Stimulated activated memory B cell treated with anti-CD40 and anti-IgM and Interleukin-4, amounts not matched to agents 10 μg/mL and 1 μg/mL and 100 μg/mL, for 72 hours (primary cell): ENCODE results near the gene CELF4.
"Not testable (repeated sequence)": the region's sequence is repeated elsewhere in the genome, so short reads cannot be mapped to it uniquely, and the experiment has no call there.

Source experiments
- ATAC-seq: fragments of 150-1000 bp; cut with Tn5 transposase; 2 replicates; pipeline ENCODE4 v1.10.0; 2021
- H3K27ac Mint-ChIP-seq: one replicate; pipeline ENCODE4 v1.8.0; 2022; ENCODE audit warnings: mild to moderate bottlenecking, mixed read lengths
- H3K27me3 Mint-ChIP-seq: one replicate; pipeline ENCODE4 v1.8.0; 2022; ENCODE audit warnings: mixed read lengths
- H3K36me3 Mint-ChIP-seq: one replicate; pipeline ENCODE4 v1.8.0; 2022; ENCODE audit warnings: mixed read lengths
- H3K4me1 Mint-ChIP-seq: one replicate; pipeline ENCODE4 v1.8.0; 2022; ENCODE audit warnings: mixed read lengths
- H3K4me3 Mint-ChIP-seq: one replicate; pipeline ENCODE4 v1.8.0; 2022; ENCODE audit warnings: mild to moderate bottlenecking, moderate library complexity, mixed read lengths
- H3K9me3 Mint-ChIP-seq: one replicate; pipeline ENCODE4 v1.8.0; 2022; ENCODE audit warnings: mixed read lengths

The CELF4 gene

GRCh38 chr18:37375181-37375580 is 190.4 kb downstream of the CELF4 start:
- Mint-ChIP-seq H3K4me1 (no peaks in the 10 kb centered on the region), H3K4me3 (no peak overlapping the region), H3K36me3 (no peaks in the 10 kb centered on the region), H3K9me3 (peaks cover under 1% of the 10 kb centered on the region), H3K27me3 (peaks cover 19% of the 10 kb centered on the region), H3K27ac (no peak overlapping the region)
- no peak for ATAC-seq

- ATAC-seq = no peak
- Mint-ChIP-seq H3K4me1 (no peaks in the 10 kb centered on the region), H3K27ac (no peak overlapping the region), H3K9me3 (no peaks in the 10 kb centered on the region), H3K27me3 (peaks cover 19% of the 10 kb centered on the region), H3K36me3 (no peaks in the 10 kb centered on the region), H3K4me3 (no peak overlapping the region)
These were observed 197.3 kb downstream of the CELF4 start for GRCh38 chr18:37368110-37368954.

DNA sequence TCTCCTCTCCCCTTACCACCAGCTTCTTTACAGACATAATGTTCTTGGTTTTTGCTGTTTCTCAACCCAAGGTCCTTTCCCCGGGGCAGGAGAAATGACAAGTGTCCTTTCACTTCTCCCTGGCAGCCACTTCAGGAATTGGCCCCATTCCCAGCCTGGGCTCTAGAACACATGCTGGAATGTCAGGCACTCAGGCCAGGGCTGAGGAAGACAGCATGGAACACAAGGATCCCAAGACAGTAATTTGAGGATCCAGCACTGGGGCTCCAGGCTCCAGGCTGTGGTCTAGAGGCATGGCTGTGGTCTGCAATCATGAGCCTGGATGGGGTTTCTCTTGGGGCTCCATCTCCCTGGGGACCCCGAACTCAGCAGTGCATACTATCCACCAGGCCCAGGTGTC is 201.4 kb downstream of the CELF4 start:
- H3K36me3 Mint-ChIP-seq = no peaks in the 10 kb centered on the region
- ATAC-seq = no peak
- peaks cover 26% of the 10 kb centered on the region for H3K27me3 Mint-ChIP-seq
- no peak overlapping the region for H3K27ac Mint-ChIP-seq
- H3K9me3 Mint-ChIP-seq = no peaks in the 10 kb centered on the region
- H3K4me1 Mint-ChIP-seq = no peaks in the 10 kb centered on the region
- no peak overlapping the region for H3K4me3 Mint-ChIP-seq

DNA sequence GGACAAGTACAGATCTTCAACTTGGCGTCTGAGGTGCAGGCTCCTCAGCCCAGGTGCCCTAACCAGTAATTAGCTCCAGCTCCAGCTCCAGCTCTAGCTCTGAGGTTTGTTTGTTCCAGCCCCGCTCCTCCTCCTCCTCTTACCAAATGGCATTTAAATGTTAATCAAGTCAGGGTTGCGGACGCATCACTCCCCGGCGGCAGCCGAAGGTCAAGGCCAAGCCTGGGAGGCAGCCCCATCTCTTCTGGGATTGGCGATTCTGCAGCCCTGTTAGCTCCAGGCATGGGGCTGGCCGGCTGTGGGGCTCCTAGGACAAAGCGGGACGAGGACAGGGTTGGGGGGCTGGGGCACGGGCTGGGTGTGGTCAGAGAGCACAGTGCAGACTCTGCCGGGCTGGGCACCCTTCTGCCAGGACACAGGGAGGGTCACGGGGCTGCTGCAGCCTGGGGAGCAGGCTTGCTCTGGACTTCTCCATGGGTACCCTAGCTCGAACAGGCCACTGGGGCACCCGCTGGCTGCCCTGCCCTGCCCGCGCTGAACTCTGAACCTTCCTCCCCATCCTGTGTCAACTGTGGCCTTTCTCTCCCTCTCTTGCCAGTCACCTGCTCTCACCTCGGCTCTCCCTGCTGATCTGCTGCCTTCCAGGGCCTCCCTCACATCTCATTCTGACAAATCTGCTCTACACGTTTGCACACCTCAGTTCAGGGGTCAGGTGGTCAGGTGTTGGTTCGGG is 203.3 kb downstream of the CELF4 start:
- no peaks in the 10 kb centered on the region for H3K4me1 Mint-ChIP-seq
- H3K36me3 Mint-ChIP-seq = no peaks in the 10 kb centered on the region
- H3K9me3 Mint-ChIP-seq = no peaks in the 10 kb centered on the region
- no peak overlapping the region for H3K27ac Mint-ChIP-seq
- no peak overlapping the region for H3K4me3 Mint-ChIP-seq
- no peak for ATAC-seq
- H3K27me3 Mint-ChIP-seq = peaks cover 14% of the 10 kb centered on the region

DNA sequence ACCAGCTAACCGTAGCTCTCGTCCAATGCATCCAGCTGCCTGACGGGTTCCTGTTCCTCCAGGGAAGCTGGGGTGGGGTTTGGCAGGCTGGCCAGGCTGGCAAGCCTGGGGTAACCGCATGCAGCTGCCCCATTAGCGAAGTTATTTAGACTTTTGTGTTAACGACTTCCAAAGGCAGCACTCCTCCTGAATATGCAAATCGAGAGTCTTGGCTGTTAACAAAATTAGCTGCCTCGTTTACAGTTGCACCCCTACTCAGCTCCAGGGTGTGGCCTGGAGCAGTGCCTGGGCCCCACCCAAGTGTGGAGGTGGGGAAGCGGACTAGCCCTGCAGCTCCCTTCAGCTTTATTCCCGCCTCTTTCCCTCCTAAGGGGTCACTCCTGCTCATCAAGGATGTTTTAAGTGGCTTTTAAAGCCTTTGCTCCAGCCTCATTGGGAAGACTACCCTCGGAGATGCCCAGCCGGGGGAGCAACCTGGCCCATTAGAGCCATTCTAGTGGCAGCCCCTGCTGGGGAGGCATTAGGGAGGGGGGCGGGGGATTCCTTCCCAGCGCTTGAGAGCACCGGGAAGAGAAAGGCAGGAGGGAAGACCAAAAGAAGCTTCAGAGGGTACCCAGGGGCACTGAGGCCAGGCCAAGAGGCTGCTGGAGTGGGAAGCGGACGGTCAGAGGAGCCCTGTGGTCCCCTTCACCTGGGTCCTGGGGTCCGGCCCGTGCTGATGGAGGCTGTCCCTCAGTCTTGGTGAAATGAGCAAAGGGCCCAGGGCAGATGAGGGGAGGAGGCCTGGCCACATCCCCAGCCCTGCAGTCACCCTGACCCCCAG is 204.1 kb downstream of the CELF4 start:
- no peak for ATAC-seq
- H3K36me3 Mint-ChIP-seq = no peaks in the 10 kb centered on the region
- H3K27me3 Mint-ChIP-seq = peaks cover 14% of the 10 kb centered on the region
- H3K9me3 Mint-ChIP-seq = no peaks in the 10 kb centered on the region
- no peak overlapping the region for H3K27ac Mint-ChIP-seq
- no peaks in the 10 kb centered on the region for H3K4me1 Mint-ChIP-seq
- H3K4me3 Mint-ChIP-seq = no peak overlapping the region

DNA sequence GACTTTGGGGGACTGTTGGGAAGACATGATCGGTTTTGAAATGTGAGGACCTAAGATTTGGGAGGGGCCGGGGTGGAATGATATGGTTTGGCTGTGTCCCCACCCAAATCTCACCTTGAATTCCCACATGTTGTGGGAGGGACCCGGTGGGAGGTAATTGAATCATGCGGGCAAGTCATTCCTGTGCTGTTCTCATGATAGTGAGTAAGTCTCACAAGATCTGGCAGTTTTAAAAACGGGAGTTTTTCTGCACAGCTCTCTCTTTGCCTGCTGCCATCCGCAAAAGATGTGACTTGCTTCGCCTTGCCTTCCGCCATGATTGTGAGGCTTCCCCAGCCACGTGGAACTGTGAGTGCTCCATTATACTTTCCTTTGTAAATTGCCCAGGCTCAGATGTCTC is 207.5 kb downstream of the CELF4 start:
- not testable (repeated sequence) for H3K4me1 Mint-ChIP-seq, ATAC-seq, H3K4me3 Mint-ChIP-seq, H3K36me3 Mint-ChIP-seq, H3K9me3 Mint-ChIP-seq, H3K27ac Mint-ChIP-seq
- H3K27me3 Mint-ChIP-seq = peaks cover 13% of the 10 kb centered on the region

DNA sequence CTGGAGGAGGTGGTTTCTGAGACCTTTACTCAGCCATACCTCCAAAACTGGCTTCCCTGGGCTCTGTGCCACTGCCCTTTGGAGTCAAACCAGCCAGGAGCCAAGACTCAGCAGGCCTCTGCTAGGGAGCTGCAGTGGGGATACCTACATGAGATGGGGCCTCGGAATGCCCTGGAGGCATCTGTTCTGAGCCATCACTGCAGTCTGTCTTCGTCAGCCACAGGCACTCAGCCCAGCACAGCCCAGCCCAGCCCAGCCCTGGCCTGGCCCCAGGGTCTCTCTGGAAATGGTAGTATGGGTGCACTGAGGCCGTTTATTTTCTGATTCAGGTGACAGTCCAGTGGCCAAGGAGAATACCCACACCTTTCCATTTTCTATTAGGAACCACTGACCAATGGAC is 209.8 kb downstream of the CELF4 start:
- no peak overlapping the region for H3K4me3 Mint-ChIP-seq
- no peaks in the 10 kb centered on the region for H3K27me3 Mint-ChIP-seq
- no peak overlapping the region for H3K27ac Mint-ChIP-seq
- H3K4me1 Mint-ChIP-seq = no peaks in the 10 kb centered on the region
- H3K36me3 Mint-ChIP-seq = no peaks in the 10 kb centered on the region
- no peaks in the 10 kb centered on the region for H3K9me3 Mint-ChIP-seq
- no peak for ATAC-seq

DNA sequence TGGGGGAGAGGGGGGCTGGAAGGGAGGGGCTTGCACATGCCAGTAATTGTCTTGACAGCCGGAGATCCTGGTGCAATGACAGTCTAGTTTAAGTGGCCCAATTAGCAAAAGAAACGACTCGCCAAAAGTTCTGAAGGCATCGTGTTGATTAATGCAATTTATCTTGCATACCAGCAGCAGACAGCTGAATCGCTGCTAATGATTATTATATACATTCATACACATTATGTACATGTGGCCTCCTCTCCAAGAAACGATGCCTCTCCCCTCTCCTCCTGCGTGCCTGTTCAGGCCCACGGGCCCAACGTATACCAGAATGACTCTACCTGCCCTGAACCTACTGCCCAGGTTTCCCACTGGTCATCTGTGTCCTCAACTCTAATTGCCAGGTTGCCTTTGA is 214.5 kb downstream of the CELF4 start:
- H3K27ac Mint-ChIP-seq = no peak overlapping the region
- no peaks in the 10 kb centered on the region for H3K9me3 Mint-ChIP-seq
- no peak for ATAC-seq
- H3K4me3 Mint-ChIP-seq = no peak overlapping the region
- no peaks in the 10 kb centered on the region for H3K4me1 Mint-ChIP-seq
- peaks cover 37% of the 10 kb centered on the region for H3K27me3 Mint-ChIP-seq
- H3K36me3 Mint-ChIP-seq = no peaks in the 10 kb centered on the region

DNA sequence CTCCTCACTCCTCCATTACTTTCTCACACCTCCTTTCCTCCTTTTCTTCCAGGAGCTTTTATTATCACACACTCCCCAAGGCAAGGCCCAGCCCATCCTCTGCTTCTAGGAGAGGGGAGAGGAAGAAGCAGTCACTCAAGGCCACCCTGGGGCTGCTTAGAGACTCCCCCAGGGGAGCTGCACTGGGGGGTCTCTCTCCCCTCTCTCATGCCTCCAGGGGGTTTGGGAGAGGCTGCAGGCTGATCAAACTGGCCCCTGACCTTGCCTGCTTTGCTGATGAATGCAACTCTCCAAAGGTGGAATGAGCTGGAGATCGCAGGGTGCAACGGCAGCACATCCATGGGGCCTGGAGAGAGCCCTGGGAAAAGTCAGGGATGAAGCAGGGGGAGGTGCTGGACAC is 216.9 kb downstream of the CELF4 start:
- Mint-ChIP-seq H3K27ac (no peak overlapping the region), H3K36me3 (no peaks in the 10 kb centered on the region), H3K9me3 (no peaks in the 10 kb centered on the region), H3K27me3 (peaks cover 50% of the 10 kb centered on the region), H3K4me1 (no peaks in the 10 kb centered on the region), H3K4me3 (no peak overlapping the region)
- no peak for ATAC-seq

GRCh38 chr18:37346048-37346447 is 219.6 kb downstream of the CELF4 start:
- Mint-ChIP-seq H3K27me3 (peaks cover 54% of the 10 kb centered on the region), H3K27ac (no peak overlapping the region), H3K4me3 (no peak overlapping the region), H3K36me3 (no peaks in the 10 kb centered on the region), H3K9me3 (no peaks in the 10 kb centered on the region), H3K4me1 (no peaks in the 10 kb centered on the region)
- no peak for ATAC-seq

DNA sequence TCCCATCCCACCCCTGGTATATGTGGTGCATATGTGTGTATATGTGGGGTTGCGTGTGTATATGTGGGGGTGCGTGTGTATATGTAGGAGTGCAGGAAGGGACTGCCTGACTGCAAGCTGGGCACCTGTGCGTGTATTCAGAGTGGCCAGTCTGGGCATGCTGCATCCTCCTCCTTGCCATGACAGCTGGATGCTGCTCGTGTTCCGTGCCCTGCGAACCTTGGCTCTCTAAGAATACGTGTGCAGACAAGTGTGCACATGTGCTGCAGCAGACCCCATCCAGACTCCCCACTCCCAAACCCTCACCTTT is 222.1 kb downstream of the CELF4 start:
- Mint-ChIP-seq H3K36me3 (no peaks in the 10 kb centered on the region), H3K27me3 (peaks cover 40% of the 10 kb centered on the region), H3K4me1 (no peaks in the 10 kb centered on the region), H3K4me3 (no peak overlapping the region), H3K27ac (no peak overlapping the region), H3K9me3 (no peaks in the 10 kb centered on the region)
- ATAC-seq = no peak

DNA sequence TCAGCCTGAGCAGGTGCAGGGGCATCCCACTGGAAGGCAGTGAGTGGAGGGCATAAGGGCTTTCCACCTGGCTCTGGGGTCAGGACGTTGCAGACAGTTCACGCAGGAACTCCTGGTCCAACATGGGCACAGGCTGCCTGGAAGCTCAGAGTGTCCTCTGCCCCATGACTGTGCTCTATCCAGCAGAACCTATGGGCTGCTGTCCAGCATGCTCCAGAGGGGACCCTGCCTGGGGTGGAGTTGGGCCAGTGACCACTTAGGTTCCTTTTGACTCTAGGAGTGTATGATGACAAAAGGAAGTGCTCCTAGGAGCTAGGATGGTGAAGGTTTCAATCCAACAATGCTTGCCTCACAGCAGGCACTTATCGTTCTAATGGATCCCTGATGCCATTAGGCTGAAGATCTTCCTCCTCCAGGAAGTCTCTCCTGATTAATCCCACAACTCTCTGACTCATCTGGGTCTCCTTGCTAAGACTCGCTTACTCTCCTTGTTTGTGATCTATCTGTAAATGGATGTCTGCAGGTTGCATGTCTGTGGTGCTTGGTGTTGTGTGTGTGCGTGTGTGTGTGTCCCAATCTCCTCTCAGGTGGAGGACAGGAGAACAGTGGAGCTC is 224.0 kb downstream of the CELF4 start:
- Mint-ChIP-seq H3K36me3 (no peaks in the 10 kb centered on the region), H3K27ac (no peak overlapping the region), H3K9me3 (no peaks in the 10 kb centered on the region), H3K4me3 (no peak overlapping the region), H3K27me3 (peaks cover 30% of the 10 kb centered on the region), H3K4me1 (no peaks in the 10 kb centered on the region)
- ATAC-seq = no peak

DNA sequence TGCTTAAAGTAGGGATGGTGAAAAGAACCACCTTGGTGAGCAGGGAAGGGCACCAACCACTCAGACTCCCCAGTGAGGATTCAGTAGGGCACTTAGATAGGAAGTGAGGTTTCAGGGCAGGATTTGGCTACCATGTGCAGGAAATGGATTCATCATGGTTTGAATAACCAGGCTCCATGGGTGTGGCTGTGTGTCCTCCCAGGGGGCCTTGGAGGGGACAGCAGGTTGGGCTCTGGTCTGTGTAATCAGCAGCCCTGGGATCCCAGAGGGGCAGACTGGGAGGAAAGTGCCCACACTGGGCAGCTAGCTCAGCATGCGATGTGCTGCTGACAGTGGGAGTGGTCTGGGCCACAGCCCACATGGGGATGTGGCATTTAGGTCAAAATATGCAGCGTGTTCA is 224.6 kb downstream of the CELF4 start:
- H3K27ac Mint-ChIP-seq = no peak overlapping the region
- ATAC-seq = no peak
- peaks cover 28% of the 10 kb centered on the region for H3K27me3 Mint-ChIP-seq
- no peaks in the 10 kb centered on the region for H3K4me1 Mint-ChIP-seq
- no peaks in the 10 kb centered on the region for H3K9me3 Mint-ChIP-seq
- no peak overlapping the region for H3K4me3 Mint-ChIP-seq
- no peaks in the 10 kb centered on the region for H3K36me3 Mint-ChIP-seq

DNA sequence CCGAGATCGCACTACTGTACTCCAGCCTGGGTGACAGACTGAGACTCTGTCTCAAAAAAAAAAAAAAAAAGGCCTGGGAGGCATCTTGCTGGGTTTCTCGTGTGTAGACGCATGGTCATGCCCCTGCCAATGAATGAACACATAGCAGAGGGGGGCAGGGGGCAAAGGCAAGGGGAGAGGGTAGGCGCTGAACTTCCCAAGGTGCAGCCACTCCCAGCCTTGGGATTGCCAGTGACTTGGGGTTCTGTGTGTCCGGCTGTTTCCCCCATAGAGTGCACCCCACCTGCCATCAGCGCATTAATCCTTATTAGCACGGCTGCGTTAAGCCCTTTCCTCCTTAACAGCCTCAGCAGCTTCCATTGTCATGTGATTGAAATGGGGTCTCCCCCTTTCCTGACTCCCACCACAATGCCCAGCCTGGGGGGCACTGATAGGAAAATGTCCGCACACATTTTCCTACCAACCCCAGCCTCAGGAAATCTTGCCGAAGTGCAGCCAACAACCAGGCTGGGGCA is 225.8 kb downstream of the CELF4 start:
- Mint-ChIP-seq H3K4me1 (no peaks in the 10 kb centered on the region), H3K9me3 (no peaks in the 10 kb centered on the region), H3K27me3 (peaks cover 31% of the 10 kb centered on the region), H3K4me3 (no peak overlapping the region), H3K27ac (no peak overlapping the region), H3K36me3 (no peaks in the 10 kb centered on the region)
- ATAC-seq = no peak
